Activated naive CD4-positive, alpha-beta T cell treated with anti-CD3 and anti-CD28 coated beads, Interleukin-2, amount 50 U/mL, for 16 hours (primary cell): Measurements from ENCODE around the gene PHAF1.
"Not testable (repeated sequence)": the region's sequence is repeated elsewhere in the genome, so short reads cannot be mapped to it uniquely, and the experiment has no call there.

Experiments
- DNase-seq: peaks from one replicate; pipeline ENCODE4 v3.0.0-alpha.2; 2020

The PHAF1 gene

GRCh38 chr16:67105246-67105645, 4.5 kb upstream of the PHAF1 start:
- no peak for DNase-seq

- no peak for DNase-seq
Observed at GRCh38 chr16:67105881-67106280, 3.9 kb upstream of the PHAF1 start.

- DNase-seq = no peak
Observed at GRCh38 chr16:67108489-67108888, 1.3 kb upstream of the PHAF1 start.

GRCh38 chr16:67108931-67109406, 772 bp upstream of the PHAF1 start:
- no peak for DNase-seq

- DNase-seq = no peak
Observed at GRCh38 chr16:67111951-67112444, 2.3 kb downstream of the PHAF1 start.

GRCh38 chr16:67112591-67113399, 3.1 kb downstream of the PHAF1 start:
- DNase-seq = no peak

- no peak for DNase-seq
Observed at GRCh38 chr16:67114793-67115192, 5.1 kb downstream of the PHAF1 start.

GRCh38 chr16:67115639-67116038, 5.9 kb downstream of the PHAF1 start:
- no peak for DNase-seq

- DNase-seq = no peak
Observed at GRCh38 chr16:67116388-67117311, 6.9 kb downstream of the PHAF1 start.

GRCh38 chr16:67117716-67118115, 8.0 kb downstream of the PHAF1 start:
- no peak for DNase-seq

GRCh38 chr16:67120025-67120424, 10.3 kb downstream of the PHAF1 start:
- DNase-seq = no peak

- not testable (repeated sequence) for DNase-seq
Observed at GRCh38 chr16:67122799-67123198, 13.1 kb downstream of the PHAF1 start.

- DNase-seq = no peak
Observed at GRCh38 chr16:67128417-67128816, 18.7 kb downstream of the PHAF1 start.

GRCh38 chr16:67128887-67129286, 19.1 kb downstream of the PHAF1 start:
- no peak for DNase-seq

- DNase-seq = no peak
Observed at GRCh38 chr16:67129422-67129821, 19.7 kb downstream of the PHAF1 start.

- no peak for DNase-seq
Observed at GRCh38 chr16:67137605-67138004, 27.9 kb downstream of the PHAF1 start.

- DNase-seq = no peak
Observed at GRCh38 chr16:67141391-67141790, 31.6 kb downstream of the PHAF1 start.

- DNase-seq = no peak
Observed at GRCh38 chr16:67142342-67142741, 32.6 kb downstream of the PHAF1 start.

GRCh38 chr16:67144943-67145342, 35.2 kb downstream of the PHAF1 start:
- DNase-seq = no peak

- no peak for DNase-seq
Observed at GRCh38 chr16:67145746-67146145, 36.0 kb downstream of the PHAF1 start.

- no peak for DNase-seq
Observed at GRCh38 chr16:67146523-67147357, 37.0 kb downstream of the PHAF1 start.

GRCh38 chr16:67147437-67148140, 37.8 kb downstream of the PHAF1 start:
- DNase-seq = no peak
